ENCODE data around the gene SLC39A3.

GRCh38 chr19:2763687-2764086 lies 23.9 kb upstream of the SLC39A3 start:
- TF ChIP-seq GATA2 (IDR thresholded peaks at IDR 0.05; ENCODE audit: low read depth, low read length) (no peak), GATA3 (IDR thresholded peaks at IDR 0.05; ENCODE audit: low read depth, low read length) (no peak)

Data from SH-SY5Y (cell line).